NOMO-1 treated with dmso at 0.1 percent for 144 hours (cell line): Measurements from ENCODE around the gene CIITA.

Source experiments
- DNase-seq: peaks from one replicate; lab custom pipeline; 2025; ENCODE audit not compliant: unreplicated experiment; lab: John Stamatoyannopoulos, UW

CIITA gene

DNA sequence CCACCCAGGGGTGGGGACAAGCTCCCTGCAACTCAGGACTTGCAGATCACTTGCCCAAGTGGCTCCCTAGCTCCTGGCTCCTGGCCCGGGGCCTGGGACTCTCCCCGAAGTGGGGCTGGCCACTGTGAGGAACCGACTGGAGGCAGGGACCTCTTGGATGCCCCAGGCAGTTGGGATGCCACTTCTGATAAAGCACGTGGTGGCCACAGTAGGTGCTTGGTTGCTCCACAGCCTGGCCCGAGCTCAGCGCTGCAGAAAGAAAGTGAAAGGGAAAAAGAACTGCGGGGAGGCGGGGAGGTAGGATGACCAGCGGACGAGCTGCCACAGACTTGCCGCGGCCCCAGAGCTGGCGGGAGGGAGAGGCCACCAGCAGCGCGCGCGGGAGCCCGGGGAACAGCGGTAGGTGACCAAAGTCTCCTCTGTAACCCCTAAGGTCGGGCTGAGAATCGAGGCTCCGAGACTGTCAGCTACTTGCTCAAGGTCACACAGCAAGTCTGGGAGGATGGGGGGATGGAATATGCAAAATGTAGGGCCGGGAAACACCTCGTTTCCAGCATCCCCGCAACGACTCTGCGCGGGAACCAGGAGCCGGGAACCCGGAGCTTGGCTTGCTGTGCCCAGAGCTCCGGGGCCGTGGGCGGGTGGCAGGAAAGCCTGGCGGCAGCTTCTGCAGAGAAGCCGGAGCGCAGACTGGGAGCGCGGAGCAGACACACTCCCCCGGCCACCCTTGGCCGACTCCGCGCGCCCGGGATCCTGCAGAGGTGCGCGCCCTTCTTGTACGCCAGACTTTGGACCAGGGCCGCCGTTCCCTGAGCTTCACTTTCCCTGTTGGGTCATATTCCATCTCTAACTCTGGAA lies 1.9 kb downstream of the CIITA start:
- DNase-seq = peak; percentile 41

DNA sequence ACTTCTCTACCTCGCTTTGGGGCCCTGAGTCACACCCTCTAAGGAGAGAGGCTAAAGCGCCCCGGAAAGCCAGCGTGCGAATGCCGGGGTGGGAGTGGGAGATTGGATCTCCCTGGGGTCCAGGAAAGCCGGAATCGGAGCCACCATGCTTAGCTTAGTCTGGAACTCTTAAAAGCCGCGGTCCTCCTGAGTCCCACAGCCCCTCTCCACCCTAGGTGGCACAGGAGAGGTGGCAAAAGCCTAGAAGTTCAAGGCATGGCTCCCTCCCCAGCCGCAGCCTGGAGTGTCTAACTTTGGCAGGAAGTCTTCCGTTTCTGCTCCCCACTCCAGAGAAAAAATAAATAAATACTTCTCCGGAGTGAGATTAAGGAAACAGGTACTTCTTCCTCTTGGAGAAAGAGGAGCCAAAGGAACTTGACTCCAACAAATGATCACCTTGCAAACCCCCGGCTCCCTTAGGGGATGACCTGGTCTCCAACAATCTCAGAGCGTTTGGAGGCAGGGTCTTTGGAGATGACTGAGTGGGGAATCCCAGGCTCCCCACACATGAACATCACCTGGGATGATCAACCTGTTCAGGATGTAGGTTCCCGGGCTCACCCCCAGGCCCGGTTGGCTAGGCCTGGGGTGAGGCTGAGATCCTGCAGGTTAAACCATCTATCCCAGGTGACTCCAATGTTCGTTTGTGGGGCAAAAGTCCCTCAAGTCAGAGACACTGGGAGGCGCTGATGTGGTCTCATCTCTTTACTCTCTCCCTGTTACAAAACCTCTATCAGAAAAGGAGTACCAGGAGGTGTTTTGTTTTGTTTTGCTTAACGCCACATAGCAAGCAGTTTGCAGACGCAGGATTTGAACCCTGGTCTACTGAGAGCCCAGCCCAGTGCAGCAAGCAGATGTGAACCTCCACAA lies 2.9 kb downstream of the CIITA start:
- DNase-seq = no peak

DNA sequence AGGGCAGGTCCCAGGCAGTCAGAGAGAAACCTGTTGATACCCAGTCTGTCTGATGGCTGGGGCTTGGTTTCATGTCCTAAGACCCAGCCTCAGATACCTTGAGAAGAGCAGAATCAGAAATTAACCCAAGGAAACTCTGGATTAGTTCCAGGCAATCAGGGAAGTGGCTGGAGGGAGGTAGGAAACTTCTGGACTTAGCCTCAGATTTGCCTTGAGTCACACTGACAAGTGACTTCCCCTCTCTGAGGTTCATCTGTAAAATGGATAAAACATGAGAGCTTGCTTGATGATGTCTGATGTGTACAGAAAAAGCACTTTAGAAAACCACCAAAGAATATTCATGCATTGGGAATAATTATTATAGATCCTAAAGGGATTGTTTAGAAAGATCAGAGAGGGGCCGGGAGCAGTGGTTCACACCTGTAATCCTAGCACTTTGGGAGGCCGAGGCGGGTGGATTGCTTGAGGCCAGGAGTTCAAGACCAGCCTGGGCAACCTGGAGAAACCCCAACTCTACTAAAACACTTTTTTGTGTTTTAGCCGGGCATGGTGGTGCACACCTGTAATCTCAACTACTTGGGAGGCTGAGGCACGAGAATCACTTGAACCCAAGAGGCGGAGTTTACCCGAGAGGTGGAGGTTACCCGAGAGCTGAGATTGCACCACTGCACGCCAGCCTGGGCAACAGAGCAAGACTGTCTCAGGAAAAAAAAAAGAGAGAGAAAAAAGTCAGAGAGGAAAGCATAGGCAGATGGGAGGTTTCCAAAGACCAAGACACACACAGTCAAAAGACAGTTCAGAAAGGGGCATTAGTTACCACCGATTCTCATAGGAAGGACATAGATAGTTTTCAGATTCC lies 3.8 kb downstream of the CIITA start:
- DNase-seq = no peak

DNA sequence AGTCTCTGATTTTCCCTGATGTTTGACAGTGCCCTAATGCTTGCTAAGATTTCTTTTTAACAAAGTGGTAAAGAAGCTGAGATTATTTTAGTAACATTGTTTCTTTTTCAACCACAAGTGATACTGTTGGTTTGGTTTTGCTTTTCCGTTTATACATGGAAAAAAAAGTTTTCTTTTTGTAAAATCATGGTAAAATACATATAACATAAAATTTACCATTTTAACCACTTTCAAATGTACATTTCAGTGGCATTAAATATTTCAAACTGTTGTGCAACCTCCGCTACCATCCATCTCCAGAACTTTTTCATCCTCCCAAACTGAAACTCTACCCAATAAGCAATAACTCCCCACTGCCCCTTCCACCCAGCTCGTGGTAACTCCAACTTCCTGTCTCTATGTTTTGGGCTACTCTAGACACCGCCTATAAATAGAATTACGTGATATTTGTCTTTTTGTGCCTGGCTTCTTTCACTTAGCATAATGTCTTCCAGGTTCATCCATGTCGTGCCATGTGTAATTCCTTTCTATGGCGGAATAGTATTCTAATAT lies 4.6 kb downstream of the CIITA start:
- DNase-seq = peak; percentile 28

DNA sequence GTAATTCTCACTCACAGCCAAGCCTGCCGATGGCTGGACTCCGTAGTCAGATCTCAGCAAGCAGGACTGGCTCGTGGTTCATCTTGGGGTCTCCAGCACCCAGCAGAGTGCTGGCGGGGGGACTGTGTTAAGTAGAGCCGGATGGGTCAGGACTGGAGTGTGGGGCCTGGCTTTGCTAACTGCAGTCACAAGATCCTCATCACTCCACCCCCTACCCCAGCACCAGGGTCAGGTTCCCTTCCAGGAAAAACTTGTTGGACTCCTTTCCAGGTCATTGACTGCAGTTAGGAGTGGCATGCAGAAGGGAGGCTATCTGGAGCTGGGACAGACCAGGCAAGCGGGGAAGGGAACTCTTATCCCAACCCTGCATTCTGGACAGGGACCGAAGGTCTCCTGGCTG lies 6.0 kb downstream of the CIITA start:
- DNase-seq = no peak

DNA sequence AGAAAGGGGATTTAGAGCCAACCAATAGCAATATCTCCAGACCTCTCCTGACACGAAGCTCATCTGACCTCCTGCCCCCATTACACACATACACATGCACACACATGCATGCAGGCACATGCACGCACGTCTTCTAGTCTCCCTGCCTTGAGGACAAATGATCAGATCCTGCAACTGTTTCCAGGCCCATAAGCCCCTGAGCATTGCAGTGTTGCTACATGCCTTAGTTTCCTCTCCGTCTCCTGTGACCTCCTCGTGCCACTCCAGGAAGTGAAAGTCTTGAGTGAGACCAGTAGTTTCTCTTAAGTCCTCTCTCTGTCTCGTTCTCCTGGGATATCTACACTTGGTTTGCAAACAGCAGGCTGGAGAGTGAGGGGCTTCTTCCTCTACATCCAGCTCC lies 8.2 kb downstream of the CIITA start:
- peak; percentile 24 for DNase-seq

DNA sequence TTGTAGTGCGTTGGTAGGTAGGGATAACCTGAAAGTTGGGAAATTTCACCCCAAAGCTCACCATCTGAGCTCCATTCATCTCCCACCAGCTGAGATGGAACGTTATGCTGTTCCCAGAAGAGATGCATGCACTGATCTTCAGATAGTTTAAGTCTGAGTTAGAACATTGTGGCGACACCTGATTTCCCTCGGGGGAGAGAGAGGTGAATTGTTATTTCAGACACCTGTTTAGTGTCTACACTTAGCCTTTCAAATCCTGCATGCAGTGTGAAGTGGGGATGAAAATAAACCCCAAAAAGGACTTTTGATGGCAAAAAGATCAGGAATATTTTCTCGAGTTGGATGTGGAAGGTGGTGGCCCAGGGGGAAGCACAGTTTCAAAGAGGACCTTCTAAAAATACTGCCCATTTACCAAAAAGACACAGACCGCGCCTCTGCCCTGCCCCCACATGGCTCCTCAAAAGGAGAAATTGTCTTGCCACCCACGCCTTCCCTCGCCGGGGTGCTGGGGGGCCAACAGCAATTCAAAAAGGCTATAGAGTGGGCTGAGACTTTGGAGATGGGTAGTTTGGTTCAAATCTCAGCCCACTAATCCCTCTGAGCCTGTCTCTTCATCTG lies 11.4 kb downstream of the CIITA start:
- DNase-seq = no peak

DNA sequence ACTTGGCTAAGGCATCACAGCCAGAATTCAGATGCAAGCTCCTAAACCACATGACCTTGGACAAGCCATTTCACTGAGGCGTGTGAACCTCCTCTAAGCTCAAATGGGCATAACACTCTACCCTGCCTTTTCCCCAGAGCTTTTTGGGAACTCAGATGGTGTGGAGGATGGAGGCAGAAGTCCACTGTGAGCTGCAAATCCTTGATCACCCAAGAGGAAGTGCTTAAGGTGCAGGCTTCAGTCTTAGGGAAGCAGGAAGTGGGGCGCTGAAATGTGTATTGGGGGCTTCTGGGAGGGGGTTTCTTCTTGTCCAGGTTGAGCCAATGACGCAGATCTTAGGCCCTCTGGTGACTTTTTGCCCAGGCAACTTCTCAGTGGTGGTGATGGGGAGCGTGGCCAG lies 12.9 kb downstream of the CIITA start:
- DNase-seq = no peak

DNA sequence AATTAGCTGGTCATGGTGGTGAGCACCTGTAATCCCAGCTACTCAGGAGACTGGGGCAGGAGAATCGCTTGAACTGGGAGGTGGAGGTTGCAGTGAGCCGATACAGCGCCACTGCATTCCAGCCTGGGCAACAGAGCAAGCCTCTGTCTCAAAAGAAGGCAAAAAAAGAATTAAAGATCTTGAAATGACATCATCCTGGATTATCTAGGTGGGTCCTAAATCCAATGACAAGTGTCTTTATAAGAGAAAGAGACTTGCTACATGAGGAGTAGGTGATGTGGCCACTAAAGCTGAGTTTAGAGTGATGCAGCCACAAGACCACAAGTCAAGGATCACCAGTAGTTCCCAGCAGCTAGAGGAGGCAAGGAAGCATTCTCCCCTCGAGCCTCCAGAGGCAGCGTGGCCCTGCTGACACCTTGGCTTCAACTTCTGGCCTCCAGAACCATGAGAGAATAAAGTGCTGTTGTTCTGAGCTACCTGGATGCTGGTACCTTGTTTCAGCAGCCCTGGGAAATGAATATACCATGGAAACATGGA lies 15.8 kb downstream of the CIITA start:
- DNase-seq = no peak

DNA sequence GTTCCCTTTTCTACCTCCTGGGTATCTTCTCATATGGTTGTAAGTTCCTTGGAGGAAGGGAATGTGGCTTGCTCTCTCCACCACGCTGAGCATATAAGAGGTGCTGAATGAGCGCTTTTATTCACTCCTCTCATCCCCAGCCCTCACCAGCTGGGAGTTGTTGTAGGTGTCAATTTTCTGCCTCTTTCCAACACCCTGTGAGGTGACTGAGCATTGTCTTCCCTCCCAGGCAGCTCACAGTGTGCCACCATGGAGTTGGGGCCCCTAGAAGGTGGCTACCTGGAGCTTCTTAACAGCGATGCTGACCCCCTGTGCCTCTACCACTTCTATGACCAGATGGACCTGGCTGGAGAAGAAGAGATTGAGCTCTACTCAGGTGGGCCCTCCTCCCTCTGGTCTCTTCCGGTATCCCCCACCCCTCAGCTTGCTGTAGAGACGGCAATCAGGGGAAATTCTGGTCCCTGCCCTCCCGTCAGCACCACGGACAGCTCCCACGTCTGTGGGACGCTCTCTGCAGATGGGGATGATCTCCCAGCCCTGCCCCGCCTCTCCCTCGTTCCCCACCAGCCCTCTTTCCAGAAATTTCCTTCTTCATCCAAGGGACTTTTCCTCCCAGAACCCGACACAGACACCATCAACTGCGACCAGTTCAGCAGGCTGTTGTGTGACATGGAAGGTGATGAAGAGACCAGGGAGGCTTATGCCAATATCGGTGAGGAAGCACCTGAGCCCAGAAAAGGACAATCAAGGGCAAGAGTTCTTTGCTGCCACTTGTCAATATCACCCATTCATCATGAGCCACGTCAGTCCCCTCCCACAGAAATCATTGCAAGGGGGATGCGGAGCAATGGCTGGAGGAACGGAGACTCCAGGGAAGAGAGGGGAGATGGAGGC lies 18.3 kb downstream of the CIITA start:
- no peak for DNase-seq

DNA sequence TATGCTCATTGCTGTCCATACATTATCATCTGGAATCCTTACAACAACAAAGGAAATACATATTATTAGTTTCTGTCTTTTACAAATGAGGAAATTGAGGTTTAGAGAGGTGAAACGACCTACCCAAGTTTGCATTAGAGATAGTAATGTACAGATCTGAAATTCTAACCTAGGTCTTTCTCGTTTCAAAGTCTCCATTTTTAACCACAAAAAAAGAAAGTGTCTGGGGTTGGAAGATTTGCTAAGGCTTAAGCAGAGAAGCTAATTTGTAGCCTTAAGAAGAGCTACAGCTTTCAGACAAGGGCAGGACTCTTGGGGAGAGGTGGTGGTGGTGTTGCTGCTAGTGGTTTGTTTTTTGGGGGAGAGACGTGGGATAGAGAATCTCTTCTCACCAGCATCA lies 19.2 kb downstream of the CIITA start:
- no peak for DNase-seq

DNA sequence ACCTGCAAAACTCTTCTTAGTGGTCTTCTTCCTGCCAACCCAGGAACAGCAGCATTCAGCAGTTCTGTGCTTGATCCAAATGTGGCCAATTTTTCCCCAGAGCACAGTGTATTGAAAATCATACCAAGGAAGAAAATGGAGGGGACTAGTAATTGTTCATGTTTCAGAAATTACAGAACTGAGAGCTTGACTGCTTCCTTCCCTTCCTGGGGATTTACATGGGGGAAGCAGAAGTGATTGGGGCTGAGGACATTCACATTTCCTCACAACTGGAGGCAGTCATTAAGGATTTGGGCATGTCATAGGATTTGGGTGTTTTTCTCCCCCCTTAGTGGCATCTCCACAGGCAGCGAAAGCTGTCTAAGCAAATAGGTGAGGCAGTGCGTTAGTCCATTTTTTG lies 19.7 kb downstream of the CIITA start:
- DNase-seq = no peak

DNA sequence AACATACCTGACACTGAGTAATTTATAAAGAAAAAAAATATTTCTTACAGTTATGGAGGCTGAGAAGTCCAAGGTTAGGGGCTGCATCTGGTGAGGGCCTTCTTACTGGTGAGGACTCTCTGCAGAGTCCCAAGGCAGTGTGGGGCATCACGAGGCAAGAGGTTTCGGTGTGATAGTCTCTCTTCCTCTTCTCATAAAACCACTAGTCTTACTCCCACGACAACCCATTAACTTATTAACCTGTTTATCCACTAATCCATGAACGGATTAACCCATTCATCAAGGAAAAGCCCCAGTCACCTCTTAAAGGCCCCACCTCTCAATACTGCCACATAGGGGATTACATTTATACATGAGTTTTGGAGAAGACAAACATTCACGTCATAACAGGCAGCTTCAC lies 20.1 kb downstream of the CIITA start:
- no peak for DNase-seq

DNA sequence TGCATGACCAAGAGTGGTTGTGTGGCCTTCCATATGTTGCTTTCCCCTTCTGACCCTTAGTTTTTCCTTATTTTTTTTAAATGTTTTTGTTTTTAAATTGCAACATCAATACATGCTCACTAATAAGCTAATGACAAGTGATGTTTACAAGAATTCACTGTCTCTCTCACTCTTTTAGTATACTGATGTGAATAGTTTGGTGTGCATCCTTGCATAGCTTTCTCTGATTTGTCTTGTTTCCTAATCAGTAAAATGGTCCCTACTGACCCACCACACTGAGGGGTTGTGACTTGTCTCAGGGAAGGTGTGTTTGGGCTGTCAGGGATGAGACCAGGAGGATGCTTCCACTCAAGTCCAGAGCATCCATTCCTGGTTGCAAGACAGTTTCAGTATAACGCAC lies 26.0 kb downstream of the CIITA start:
- DNase-seq = no peak

DNA sequence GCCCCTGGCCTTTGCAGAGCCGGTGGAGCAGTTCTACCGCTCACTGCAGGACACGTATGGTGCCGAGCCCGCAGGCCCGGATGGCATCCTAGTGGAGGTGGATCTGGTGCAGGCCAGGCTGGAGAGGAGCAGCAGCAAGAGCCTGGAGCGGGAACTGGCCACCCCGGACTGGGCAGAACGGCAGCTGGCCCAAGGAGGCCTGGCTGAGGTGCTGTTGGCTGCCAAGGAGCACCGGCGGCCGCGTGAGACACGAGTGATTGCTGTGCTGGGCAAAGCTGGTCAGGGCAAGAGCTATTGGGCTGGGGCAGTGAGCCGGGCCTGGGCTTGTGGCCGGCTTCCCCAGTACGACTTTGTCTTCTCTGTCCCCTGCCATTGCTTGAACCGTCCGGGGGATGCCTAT lies 29.5 kb downstream of the CIITA start:
- no peak for DNase-seq

DNA sequence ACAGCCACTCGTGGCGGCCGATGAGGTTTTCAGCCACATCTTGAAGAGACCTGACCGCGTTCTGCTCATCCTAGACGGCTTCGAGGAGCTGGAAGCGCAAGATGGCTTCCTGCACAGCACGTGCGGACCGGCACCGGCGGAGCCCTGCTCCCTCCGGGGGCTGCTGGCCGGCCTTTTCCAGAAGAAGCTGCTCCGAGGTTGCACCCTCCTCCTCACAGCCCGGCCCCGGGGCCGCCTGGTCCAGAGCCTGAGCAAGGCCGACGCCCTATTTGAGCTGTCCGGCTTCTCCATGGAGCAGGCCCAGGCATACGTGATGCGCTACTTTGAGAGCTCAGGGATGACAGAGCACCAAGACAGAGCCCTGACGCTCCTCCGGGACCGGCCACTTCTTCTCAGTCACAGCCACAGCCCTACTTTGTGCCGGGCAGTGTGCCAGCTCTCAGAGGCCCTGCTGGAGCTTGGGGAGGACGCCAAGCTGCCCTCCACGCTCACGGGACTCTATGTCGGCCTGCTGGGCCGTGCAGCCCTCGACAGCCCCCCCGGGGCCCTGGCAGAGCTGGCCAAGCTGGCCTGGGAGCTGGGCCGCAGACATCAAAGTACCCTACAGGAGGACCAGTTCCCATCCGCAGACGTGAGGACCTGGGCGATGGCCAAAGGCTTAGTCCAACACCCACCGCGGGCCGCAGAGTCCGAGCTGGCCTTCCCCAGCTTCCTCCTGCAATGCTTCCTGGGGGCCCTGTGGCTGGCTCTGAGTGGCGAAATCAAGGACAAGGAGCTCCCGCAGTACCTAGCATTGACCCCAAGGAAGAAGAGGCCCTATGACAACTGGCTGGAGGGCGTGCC lies 30.1 kb downstream of the CIITA start:
- DNase-seq = no peak

DNA sequence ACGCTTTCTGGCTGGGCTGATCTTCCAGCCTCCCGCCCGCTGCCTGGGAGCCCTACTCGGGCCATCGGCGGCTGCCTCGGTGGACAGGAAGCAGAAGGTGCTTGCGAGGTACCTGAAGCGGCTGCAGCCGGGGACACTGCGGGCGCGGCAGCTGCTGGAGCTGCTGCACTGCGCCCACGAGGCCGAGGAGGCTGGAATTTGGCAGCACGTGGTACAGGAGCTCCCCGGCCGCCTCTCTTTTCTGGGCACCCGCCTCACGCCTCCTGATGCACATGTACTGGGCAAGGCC lies 30.7 kb downstream of the CIITA start:
- DNase-seq = no peak

DNA sequence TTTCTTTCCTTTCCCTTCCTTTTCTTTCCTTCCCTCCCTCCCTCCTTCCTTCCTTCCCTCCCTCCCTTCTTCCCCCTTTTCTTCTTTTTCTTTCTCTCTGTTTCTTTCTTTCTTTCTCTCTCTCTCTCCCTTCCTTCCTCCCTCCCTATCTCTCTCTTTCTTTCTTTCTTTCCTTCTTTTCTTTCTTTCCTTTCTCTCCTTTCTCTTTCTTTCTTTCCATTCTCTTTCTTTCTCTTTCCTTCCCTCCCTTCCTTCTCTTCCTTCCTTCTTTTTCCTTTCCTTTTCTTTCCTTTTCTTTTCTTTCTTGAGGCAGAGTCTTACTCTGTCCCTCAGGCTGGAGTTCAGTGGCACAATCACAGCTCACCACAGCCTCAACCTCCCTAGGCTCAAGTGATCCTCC lies 34.3 kb downstream of the CIITA start:
- DNase-seq = no peak

DNA sequence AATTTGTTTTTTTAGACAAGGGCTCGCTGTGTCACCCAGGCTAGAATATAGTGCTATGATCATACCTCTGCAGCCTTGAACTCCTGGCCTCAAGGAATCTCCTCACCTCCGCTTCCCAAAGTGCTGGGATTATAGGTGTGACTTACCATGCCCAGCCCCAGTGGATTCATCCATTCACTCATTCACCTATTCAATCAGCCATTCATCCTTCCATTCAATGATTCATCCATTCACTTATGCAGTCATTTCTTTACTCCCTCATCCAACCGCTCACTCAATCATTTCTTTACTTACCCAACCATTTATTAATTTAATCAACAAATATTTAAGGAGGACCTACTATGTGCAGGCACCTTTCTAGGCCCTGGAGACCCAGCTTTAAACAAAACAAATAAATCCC lies 39.5 kb downstream of the CIITA start:
- no peak for DNase-seq
